ENCODE data around the gene RABGAP1L. TPM values are rescaled to one million over a fixed set of nuclear protein-coding genes. Genes with fewer than 3 reads are reported as not detected.

The RABGAP1L gene
- total RNA-seq, 1 experiment from 2014 or later, result 57.4 TPM

DNA sequence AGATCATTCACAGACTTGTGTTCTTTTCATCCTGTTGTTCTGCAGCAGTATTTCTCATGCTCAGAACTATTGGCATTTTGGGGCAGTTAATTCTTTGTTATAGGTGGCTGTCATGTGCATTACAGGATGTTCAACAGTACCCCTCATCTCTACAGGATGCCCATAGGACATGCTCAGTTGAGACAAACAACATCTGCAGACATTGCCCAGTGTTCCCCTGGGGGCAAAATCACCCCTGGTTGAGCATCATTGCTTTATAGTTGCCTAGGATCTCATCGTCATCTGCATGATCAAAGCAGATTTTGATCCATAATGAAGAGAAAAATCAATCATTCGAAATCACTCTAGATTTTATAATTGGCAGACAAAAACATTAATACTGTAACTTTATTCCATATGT lies 617.9 kb downstream of the RABGAP1L start:
- no peaks in the 10 kb centered on the region for H3K36me3 ChIP-seq (ENCODE audit: low read depth)
- H3K9me3 ChIP-seq (ENCODE audit: insufficient read depth, low read depth), result no peaks in the 10 kb centered on the region
- CTCF ChIA-PET, result no interaction called here
- TF ChIP-seq EZH2 (IDR thresholded peaks at IDR 0.05; ENCODE audit: low read depth), result no peak
- TF ChIP-seq, protein P1, sequence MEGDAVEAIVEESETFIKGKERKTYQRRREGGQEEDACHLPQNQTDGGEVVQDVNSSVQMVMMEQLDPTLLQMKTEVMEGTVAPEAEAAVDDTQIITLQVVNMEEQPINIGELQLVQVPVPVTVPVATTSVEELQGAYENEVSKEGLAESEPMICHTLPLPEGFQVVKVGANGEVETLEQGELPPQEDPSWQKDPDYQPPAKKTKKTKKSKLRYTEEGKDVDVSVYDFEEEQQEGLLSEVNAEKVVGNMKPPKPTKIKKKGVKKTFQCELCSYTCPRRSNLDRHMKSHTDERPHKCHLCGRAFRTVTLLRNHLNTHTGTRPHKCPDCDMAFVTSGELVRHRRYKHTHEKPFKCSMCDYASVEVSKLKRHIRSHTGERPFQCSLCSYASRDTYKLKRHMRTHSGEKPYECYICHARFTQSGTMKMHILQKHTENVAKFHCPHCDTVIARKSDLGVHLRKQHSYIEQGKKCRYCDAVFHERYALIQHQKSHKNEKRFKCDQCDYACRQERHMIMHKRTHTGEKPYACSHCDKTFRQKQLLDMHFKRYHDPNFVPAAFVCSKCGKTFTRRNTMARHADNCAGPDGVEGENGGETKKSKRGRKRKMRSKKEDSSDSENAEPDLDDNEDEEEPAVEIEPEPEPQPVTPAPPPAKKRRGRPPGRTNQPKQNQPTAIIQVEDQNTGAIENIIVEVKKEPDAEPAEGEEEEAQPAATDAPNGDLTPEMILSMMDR (conservative IDR thresholded peaks at IDR 0.05), result no peak
- H4K20me1 ChIP-seq (ENCODE audit: insufficient read depth), result no peaks in the 10 kb centered on the region
- no peaks in the 10 kb centered on the region for H3K27me3 ChIP-seq (ENCODE audit: insufficient read depth, low read depth)
- H3K79me2 ChIP-seq (ENCODE audit: low read depth), result no peaks in the 10 kb centered on the region
- no peak overlapping the region for H3K4me3 ChIP-seq
- H3K4me2 ChIP-seq, result no peak overlapping the region
- H3F3A ChIP-seq (ENCODE audit: insufficient read depth, low read depth), result no peaks in the 10 kb centered on the region
- no peak for DNase-seq
- no peak overlapping the region for H2AFZ ChIP-seq
- intact Hi-C loops (cut with micrococcal nuclease; ENCODE audit: unreplicated experiment), result no loop called here
- H3K4me1 ChIP-seq (replicated peaks; ENCODE audit: insufficient read depth), result no peaks in the 10 kb centered on the region
- no peak overlapping the region for H3K27ac ChIP-seq
- no TSS peak for BruUV-seq (replicated peaks)
- POLR2A ChIA-PET (ENCODE audit: unreplicated experiment), result no interaction called here
- no peaks in the 10 kb centered on the region for H3K9me2 ChIP-seq (ENCODE audit: insufficient read depth)

DNA sequence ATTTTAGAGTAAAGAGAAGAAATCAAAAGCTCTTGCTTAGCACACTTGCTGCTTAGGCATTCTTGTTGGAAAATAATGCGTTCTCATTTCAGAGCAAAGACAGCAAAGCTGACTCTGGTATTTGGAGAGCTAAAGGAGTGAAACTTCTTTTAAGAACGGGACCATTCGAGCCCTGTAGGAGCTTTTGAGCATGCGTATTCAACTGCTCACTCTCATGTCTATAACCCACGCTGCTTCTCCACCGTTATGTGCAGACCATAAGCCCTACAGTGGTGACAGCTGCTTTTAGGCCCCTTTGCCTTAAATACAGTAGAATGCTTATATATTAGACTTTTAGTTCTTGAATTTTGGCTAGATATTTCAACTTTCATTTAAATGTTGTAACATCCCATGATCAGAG lies 626.2 kb downstream of the RABGAP1L start:
- DNase-seq, result no peak
- Histone ChIP-seq H3K27ac (no peak overlapping the region), H3K9me3 (ENCODE audit: insufficient read depth, low read depth) (no peaks in the 10 kb centered on the region), H3K9me2 (ENCODE audit: insufficient read depth) (no peaks in the 10 kb centered on the region; the same call in 1 of the 2 replicates), H3K4me1 (replicated peaks; ENCODE audit: insufficient read depth) (peaks cover 27% of the 10 kb centered on the region), H3K4me2 (no peak overlapping the region), H4K20me1 (ENCODE audit: insufficient read depth) (no peaks in the 10 kb centered on the region), H3K27me3 (ENCODE audit: insufficient read depth, low read depth) (no peaks in the 10 kb centered on the region), H3K79me2 (ENCODE audit: low read depth) (no peaks in the 10 kb centered on the region), H3K4me3 (no peak overlapping the region), H2AFZ (no peak overlapping the region), H3F3A (ENCODE audit: insufficient read depth, low read depth) (peaks cover 22% of the 10 kb centered on the region), H3K36me3 (ENCODE audit: low read depth) (no peaks in the 10 kb centered on the region)
- ChIA-PET CTCF (no interaction called here), POLR2A (ENCODE audit: unreplicated experiment) (no interaction called here)
- no TSS peak for BruUV-seq (replicated peaks)
- TF ChIP-seq EZH2 (IDR thresholded peaks at IDR 0.05; ENCODE audit: low read depth), result no peak
- TF ChIP-seq, protein P1 (conservative IDR thresholded peaks at IDR 0.05), result no peak
- intact Hi-C loops (cut with micrococcal nuclease; ENCODE audit: unreplicated experiment), result no loop called here

DNA sequence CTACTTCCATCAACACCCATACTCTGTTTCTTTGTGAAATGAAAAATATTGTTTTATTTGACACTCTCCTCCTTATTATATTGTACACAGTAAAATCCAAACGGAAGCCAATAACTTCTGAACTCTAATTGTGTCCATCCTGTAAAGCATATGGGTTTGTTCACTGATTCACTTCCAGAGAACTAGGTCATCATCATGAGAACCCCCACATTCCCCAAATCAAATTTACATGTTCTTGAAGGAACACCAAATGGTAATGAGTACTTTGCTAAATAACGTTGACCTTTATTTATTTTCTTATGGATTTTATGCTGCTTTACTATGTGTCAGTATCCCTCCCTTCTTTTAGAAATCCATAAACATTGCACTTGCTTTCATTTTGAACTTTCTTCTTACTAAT lies 627.0 kb downstream of the RABGAP1L start:
- no peaks in the 10 kb centered on the region for H4K20me1 ChIP-seq (ENCODE audit: insufficient read depth)
- no peak for TF ChIP-seq EZH2 (IDR thresholded peaks at IDR 0.05; ENCODE audit: low read depth)
- TF ChIP-seq, protein P1 (conservative IDR thresholded peaks at IDR 0.05), result no peak
- no peaks in the 10 kb centered on the region for H3K36me3 ChIP-seq (ENCODE audit: low read depth)
- no peak overlapping the region for H2AFZ ChIP-seq
- no TSS peak for BruUV-seq (replicated peaks)
- H3K4me1 ChIP-seq (replicated peaks; ENCODE audit: insufficient read depth), result peaks cover 27% of the 10 kb centered on the region
- ChIA-PET POLR2A (ENCODE audit: unreplicated experiment) (no interaction called here), CTCF (no interaction called here)
- no peak overlapping the region for H3K4me3 ChIP-seq
- no peak overlapping the region for H3K4me2 ChIP-seq
- H3K27me3 ChIP-seq (ENCODE audit: insufficient read depth, low read depth), result no peaks in the 10 kb centered on the region
- H3F3A ChIP-seq (ENCODE audit: insufficient read depth, low read depth), result peaks cover 22% of the 10 kb centered on the region
- H3K79me2 ChIP-seq (ENCODE audit: low read depth), result no peaks in the 10 kb centered on the region
- intact Hi-C loops (cut with micrococcal nuclease; ENCODE audit: unreplicated experiment), result no loop called here
- no peak for DNase-seq
- H3K9me3 ChIP-seq (ENCODE audit: insufficient read depth, low read depth), result no peaks in the 10 kb centered on the region
- H3K27ac ChIP-seq, result no peak overlapping the region
- H3K9me2 ChIP-seq (ENCODE audit: insufficient read depth), result no peaks in the 10 kb centered on the region; the same call in 1 of the 2 replicates
